Esophagus muscularis mucosa (tissue), 3 donors: ENCODE measurements around the gene MYO1E.

Experiments used
- CTCF ChIP-seq, 3 experiments: fragments of 200-600 bp in 2 of 3; fragments of 450-650 bp in 1 of 3; sonication (generic) in 2 of 3; IDR thresholded peaks; one replicate each; pipeline ENCODE4 v1.5.1; 2017 to 2019; ENCODE audit warnings: antibody characterized with exemption in 3 of 3, mild to moderate bottlenecking in 2 of 3, moderate library complexity in 1 of 3
- POLR2AphosphoS5 ChIP-seq, 2 donors: sonication (generic); formaldehyde crosslinking; IDR thresholded peaks; one replicate each; pipeline ENCODE4 v1.6.1; 2017; ENCODE audit warnings: antibody characterized with exemption in 2 of 2

DNA sequence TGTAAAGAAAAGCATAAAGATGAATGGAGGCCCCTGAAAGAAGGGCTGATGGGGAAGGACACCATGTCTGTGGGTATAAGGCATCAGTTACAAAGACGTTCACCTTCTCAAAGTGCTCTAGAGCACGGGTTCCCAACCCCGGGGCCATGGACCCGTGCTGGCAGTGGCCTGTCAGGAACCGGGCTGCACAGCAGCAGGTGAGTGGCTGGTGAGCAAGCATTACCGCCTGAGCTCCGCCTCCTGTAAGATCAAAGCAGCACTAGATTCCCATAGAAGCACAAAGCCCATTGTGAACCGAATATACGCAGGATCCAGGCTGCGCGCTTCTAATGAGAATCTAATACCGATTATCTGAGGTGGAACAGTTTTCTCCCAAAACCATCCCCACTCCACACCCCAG is 25.7 kb downstream of the MYO1E start:
- TF ChIP-seq CTCF (IDR thresholded peaks at IDR 0.05) (no peak), POLR2AphosphoS5 (IDR thresholded peaks at IDR 0.05) (no peak)
